OCI-M2 (cell line): ENCODE data around the gene XPO5.
"Not testable (repeated sequence)": the region's sequence is repeated elsewhere in the genome, so short reads cannot be mapped to it uniquely, and the experiment has no call there.

ENCODE experiments used
- DNase-seq: peaks from one replicate; lab custom pipeline; 2025; ENCODE audit not compliant: unreplicated experiment; lab: John Stamatoyannopoulos, UW

Gene XPO5

GRCh38 chr6:43584892-43585570, 9.2 kb upstream of the XPO5 start:
- DNase-seq: no peak

- DNase-seq: no peak
These were observed 7.1 kb upstream of the XPO5 start for GRCh38 chr6:43582911-43583310.

GRCh38 chr6:43579171-43579570, 3.3 kb upstream of the XPO5 start:
- no peak for DNase-seq

GRCh38 chr6:43578748-43579147, 2.9 kb upstream of the XPO5 start:
- DNase-seq: no peak

GRCh38 chr6:43575105-43575771, 600 bp downstream of the XPO5 start:
- DNase-seq: no peak

- no peak for DNase-seq
These were observed 3.8 kb downstream of the XPO5 start for GRCh38 chr6:43572015-43572414.

- DNase-seq: no peak
These were observed 4.9 kb downstream of the XPO5 start for GRCh38 chr6:43570876-43571441.

- no peak for DNase-seq
These were observed 16.5 kb downstream of the XPO5 start for GRCh38 chr6:43559328-43559727.

- DNase-seq: not testable (repeated sequence)
These were observed 18.2 kb downstream of the XPO5 start for GRCh38 chr6:43557620-43558019.

GRCh38 chr6:43547222-43547621, 28.6 kb downstream of the XPO5 start:
- no peak for DNase-seq

- no peak for DNase-seq
These were observed 31.4 kb downstream of the XPO5 start for GRCh38 chr6:43544461-43544860.

GRCh38 chr6:43541774-43542471, 33.9 kb downstream of the XPO5 start:
- DNase-seq: no peak

- DNase-seq: no peak
These were observed 35.3 kb downstream of the XPO5 start for GRCh38 chr6:43540507-43540906.

- DNase-seq: not testable (repeated sequence)
These were observed 36.4 kb downstream of the XPO5 start for GRCh38 chr6:43539409-43539808.

- DNase-seq: not testable (repeated sequence)
These were observed 36.9 kb downstream of the XPO5 start for GRCh38 chr6:43538986-43539385.

- no peak for DNase-seq
These were observed 43.6 kb downstream of the XPO5 start for GRCh38 chr6:43532201-43532600.

GRCh38 chr6:43524483-43524961, 51.3 kb downstream of the XPO5 start:
- DNase-seq: no peak

- no peak for DNase-seq
These were observed 52.6 kb downstream of the XPO5 start for GRCh38 chr6:43523284-43523683.

GRCh38 chr6:43522547-43523261, 53.1 kb downstream of the XPO5 start:
- no peak for DNase-seq

- DNase-seq: no peak
These were observed 54.0 kb downstream of the XPO5 start for GRCh38 chr6:43521836-43522235.

- DNase-seq: no peak
These were observed 55.7 kb downstream of the XPO5 start for GRCh38 chr6:43520097-43520496.
